ENCODE data around the gene CRIM1.

GRCh38 chr2:36360063-36360462 lies 4.5 kb downstream of the CRIM1 start:
- TF ChIP-seq, protein P1, sequence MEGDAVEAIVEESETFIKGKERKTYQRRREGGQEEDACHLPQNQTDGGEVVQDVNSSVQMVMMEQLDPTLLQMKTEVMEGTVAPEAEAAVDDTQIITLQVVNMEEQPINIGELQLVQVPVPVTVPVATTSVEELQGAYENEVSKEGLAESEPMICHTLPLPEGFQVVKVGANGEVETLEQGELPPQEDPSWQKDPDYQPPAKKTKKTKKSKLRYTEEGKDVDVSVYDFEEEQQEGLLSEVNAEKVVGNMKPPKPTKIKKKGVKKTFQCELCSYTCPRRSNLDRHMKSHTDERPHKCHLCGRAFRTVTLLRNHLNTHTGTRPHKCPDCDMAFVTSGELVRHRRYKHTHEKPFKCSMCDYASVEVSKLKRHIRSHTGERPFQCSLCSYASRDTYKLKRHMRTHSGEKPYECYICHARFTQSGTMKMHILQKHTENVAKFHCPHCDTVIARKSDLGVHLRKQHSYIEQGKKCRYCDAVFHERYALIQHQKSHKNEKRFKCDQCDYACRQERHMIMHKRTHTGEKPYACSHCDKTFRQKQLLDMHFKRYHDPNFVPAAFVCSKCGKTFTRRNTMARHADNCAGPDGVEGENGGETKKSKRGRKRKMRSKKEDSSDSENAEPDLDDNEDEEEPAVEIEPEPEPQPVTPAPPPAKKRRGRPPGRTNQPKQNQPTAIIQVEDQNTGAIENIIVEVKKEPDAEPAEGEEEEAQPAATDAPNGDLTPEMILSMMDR (IDR thresholded peaks at IDR 0.05; ENCODE audit: borderline replicate concordance, extremely low read depth, low read length, poor library complexity, severe bottlenecking) = no peak
- no peak for TF ChIP-seq EZH2 (IDR thresholded peaks at IDR 0.05; ENCODE audit: borderline replicate concordance, low read depth, low read length, severe bottlenecking)

All from DND-41 (cell line).